GM12865 (cell line): ENCODE measurements around the gene GRK5.

Experiments
- DNase-seq: peaks from one replicate; pipeline ENCODE4 v3.0.0; 2010; ENCODE audit warnings: low read depth
- H3K4me3 ChIP-seq: 2 replicates; pipeline ENCODE4 v1.5.1; 2011; ENCODE audit warnings: mild to moderate bottlenecking, low read depth, low read length, control low read depth
- CTCF ChIP-seq: IDR thresholded peaks from 2 replicates; pipeline ENCODE4 v1.5.1; 2011; ENCODE audit warnings: low read length, control low read depth, low read depth, inconsistent platforms; ENCODE audit not compliant: insufficient read depth; ENCODE audit errors: missing control alignments

Gene GRK5

GRCh38 chr10:119409906-119410305 lies 202.5 kb downstream of the GRK5 start:
- DNase-seq, result no peak
- no peak for TF ChIP-seq CTCF
- no peak overlapping the region for H3K4me3 ChIP-seq

- TF ChIP-seq CTCF, result no peak
- DNase-seq, result no peak
- no peak overlapping the region for H3K4me3 ChIP-seq
These were observed 203.2 kb downstream of the GRK5 start for GRCh38 chr10:119410361-119411116.

GRCh38 chr10:119412244-119413092 lies 205.1 kb downstream of the GRK5 start:
- no peak overlapping the region for H3K4me3 ChIP-seq
- DNase-seq, result no peak
- TF ChIP-seq CTCF, result no peak

- DNase-seq, result no peak
- TF ChIP-seq CTCF, result no peak
- no peak overlapping the region for H3K4me3 ChIP-seq
These were observed 205.7 kb downstream of the GRK5 start for GRCh38 chr10:119413093-119413453.

DNA sequence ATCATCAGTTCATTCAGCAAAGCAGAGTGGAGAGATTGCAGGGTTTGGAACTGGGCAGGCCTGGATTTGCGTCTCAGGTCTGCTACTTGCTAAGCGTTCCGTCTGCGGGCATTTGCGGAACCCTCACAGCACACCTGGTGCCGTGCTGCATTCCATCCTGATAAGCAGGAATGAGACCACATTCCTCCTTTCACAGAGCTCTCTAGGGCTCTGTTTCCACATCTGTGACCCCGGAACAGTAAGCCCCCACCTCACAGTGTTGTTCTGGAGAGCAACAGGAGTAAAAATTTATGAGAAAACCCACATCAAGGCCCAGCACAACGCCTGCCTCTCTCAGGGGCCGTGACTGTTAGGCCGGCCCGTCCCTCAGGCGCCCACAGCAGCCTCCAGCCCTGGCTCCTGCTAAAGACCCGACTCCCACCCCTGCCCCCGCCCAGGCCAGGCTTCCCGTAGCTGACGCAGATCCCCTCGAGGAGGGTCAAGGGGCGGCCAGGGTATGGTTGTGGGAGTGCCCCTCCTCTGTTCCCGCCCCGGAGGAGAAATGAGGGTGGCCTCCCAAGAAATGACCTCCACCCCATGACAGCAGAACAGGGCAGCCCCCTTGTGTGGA lies 206.2 kb downstream of the GRK5 start:
- no peak for TF ChIP-seq CTCF
- no peak overlapping the region for H3K4me3 ChIP-seq

GRCh38 chr10:119414081-119414611 lies 206.8 kb downstream of the GRK5 start:
- no peak for DNase-seq
- TF ChIP-seq CTCF, result no peak
- H3K4me3 ChIP-seq, result no peak overlapping the region

More for the DNA sequence above, 206.2 kb downstream of the GRK5 start:
- no peak for DNase-seq
